HepG2 (cell line): ENCODE data around the gene MCF2L. TPM values are rescaled to one million over a fixed set of nuclear protein-coding genes. Genes with fewer than 3 reads are reported as not detected.

Experiments
- CBX2 ChIP-seq, 2 experiments: fragments of 200-600 bp in 1 of 2; sonication (generic); formaldehyde crosslinking in 1 of 2; IDR thresholded peaks; 2 replicates each; pipeline versions ENCODE4 v1.7.0 to v1.8.1; 2018 to 2022; ENCODE audit warnings: low read depth in 2 of 2, low read length in 1 of 2, mild to moderate bottlenecking in 1 of 2, missing genetic modification reagents in 1 of 2
- DNMT3B ChIP-seq: conservative IDR thresholded peaks from 2 replicates; pipeline ENCODE4 v1.6.1; 2016; ENCODE audit warnings: missing biosample characterization, control low read depth
- HDAC1 ChIP-seq: sonication (generic); formaldehyde crosslinking; IDR thresholded peaks from 2 replicates; pipeline ENCODE4 v1.5.1; 2020; ENCODE audit warnings: mild to moderate bottlenecking, missing genetic modification reagents
- KDM4B ChIP-seq: sonication (generic); formaldehyde crosslinking; IDR thresholded peaks from 2 replicates; pipeline ENCODE4 v1.4.0; 2020; ENCODE audit warnings: missing genetic modification reagents
- KLF6 ChIP-seq: IDR thresholded peaks from 2 replicates; pipeline ENCODE4 v1.8.0; 2016; ENCODE audit warnings: missing biosample characterization, missing genetic modification reagents
- RFXANK ChIP-seq: IDR thresholded peaks from 2 replicates; pipeline ENCODE4 v1.6.1; 2016
- TAF1 ChIP-seq: sonication (generic); formaldehyde crosslinking; IDR thresholded peaks from 2 replicates; pipeline ENCODE4 v1.4.0; 2020; ENCODE audit warnings: missing genetic modification reagents
- ZBTB1 ChIP-seq: sonication (generic); formaldehyde crosslinking; IDR thresholded peaks from 2 replicates; pipeline ENCODE4 v1.4.0; 2020; ENCODE audit warnings: missing genetic modification reagents, borderline replicate concordance
- ZNF292 ChIP-seq: sonication (generic); formaldehyde crosslinking; IDR thresholded peaks from 2 replicates; pipeline ENCODE4 v1.8.1; 2022; ENCODE audit warnings: mild to moderate bottlenecking, low read depth, missing genetic modification reagents, borderline replicate concordance
- ZNF451 ChIP-seq: sonication (generic); formaldehyde crosslinking; IDR thresholded peaks from 2 replicates; pipeline ENCODE4 v1.5.0; 2020; ENCODE audit warnings: mild to moderate bottlenecking, missing genetic modification reagents
- ZNF562 ChIP-seq: sonication (generic); formaldehyde crosslinking; IDR thresholded peaks from 2 replicates; pipeline ENCODE4 v1.8.0; 2022; ENCODE audit warnings: missing genetic modification reagents, borderline replicate concordance
- ZNF652 ChIP-seq: IDR thresholded peaks from 2 replicates; pipeline ENCODE4 v1.6.1; 2016; ENCODE audit warnings: low read depth, borderline replicate concordance
- ZSCAN12 ChIP-seq: sonication (generic); formaldehyde crosslinking; IDR thresholded peaks from 2 replicates; pipeline ENCODE4 v1.9.0; 2021; ENCODE audit warnings: mild to moderate bottlenecking, missing genetic modification reagents
- polyA plus RNA-seq, 8 experiments: library from polyadenylated mRNA; depleted of rRNA in 3 of 8; stranded (reverse) in 7 of 8; unstranded in 1 of 8; fragments of >200 nt; fragmentation: Illumina TruSeq in 4 of 8; extraction: Trizol in 4 of 8; gene quantifications; 2 replicates each; pipeline versions ENCODE4 v1.2.1 to v1.2.3, GENCODE V29; 2011 to 2016; ENCODE audit warnings: low read depth in 4 of 8, missing spikeins in 1 of 8, mixed read lengths in 1 of 8; ENCODE audit not compliant: insufficient read depth in 1 of 8
- total RNA-seq, 5 experiments: library from RNA; depleted of rRNA; stranded (reverse); fragments of >200 nt; fragmentation: Illumina TruSeq; extraction: Trizol; gene quantifications; 2 replicates each; pipeline ENCODE4 v1.2.3, GENCODE V29; 2016; ENCODE audit warnings: low read depth in 1 of 5
- TF ChIP-seq, protein P1 (sequence below): IDR thresholded peaks from 2 replicates; pipeline ENCODE4 v1.6.1; 2016; ENCODE audit warnings: low read depth
- TF ChIP-seq, protein P2 (sequence below): sonication (generic); formaldehyde crosslinking; IDR thresholded peaks from 2 replicates; pipeline ENCODE4 v1.5.1; 2020; ENCODE audit warnings: mild to moderate bottlenecking, missing genetic modification reagents, moderate library complexity
- TF ChIP-seq, protein P3 (sequence below): sonication (generic); formaldehyde crosslinking; IDR thresholded peaks from 2 replicates; pipeline ENCODE4 v1.9.0; 2022; ENCODE audit warnings: low read depth, missing genetic modification reagents
- TF ChIP-seq, protein P4 (sequence below): sonication (generic); formaldehyde crosslinking; IDR thresholded peaks from 2 replicates; pipeline ENCODE4 v1.5.0; 2020; ENCODE audit warnings: missing genetic modification reagents
- TF ChIP-seq, protein P5 (sequence below): sonication (generic); formaldehyde crosslinking; IDR thresholded peaks from 2 replicates; pipeline ENCODE4 v1.8.0; 2022; ENCODE audit warnings: low read depth, missing genetic modification reagents

MCF2L gene
- total and polyA plus RNA-seq, 2 of the 13 experiments (the other 11 are each of a cell fraction or from before 2014, with no cell fraction given), result 19.4 to 28.4 TPM

DNA sequence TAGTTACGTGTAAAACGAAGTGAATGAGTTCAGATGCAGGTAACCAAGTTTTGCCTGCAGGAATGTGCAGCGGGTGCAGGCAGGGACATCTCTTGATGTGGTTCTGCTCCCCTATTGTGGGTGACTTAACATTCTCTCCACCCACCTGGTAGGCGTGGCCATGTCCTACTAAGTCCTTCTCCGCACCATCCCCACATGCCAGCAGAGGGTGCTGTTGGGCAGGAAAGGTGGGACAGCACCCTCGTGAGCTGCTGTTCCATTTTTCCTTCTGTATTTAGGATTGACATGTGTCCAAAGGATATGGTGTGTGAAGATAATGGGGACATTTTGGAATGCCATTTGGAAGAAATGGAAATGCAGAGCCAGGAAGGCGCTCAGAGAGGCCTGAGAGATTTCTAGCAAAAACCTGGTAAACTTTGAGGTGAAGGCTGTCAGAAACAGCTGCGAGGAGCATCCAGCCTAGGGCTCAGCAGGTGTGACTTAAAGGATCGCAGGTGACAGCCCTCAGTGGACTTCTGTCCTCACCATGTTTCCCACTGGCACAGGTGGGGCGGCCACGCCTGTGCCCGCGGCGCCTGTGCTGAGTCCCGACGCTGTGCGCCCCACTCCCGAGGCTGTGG, 26.2 kb upstream of the MCF2L start (continued):
- TF ChIP-seq, protein P1, sequence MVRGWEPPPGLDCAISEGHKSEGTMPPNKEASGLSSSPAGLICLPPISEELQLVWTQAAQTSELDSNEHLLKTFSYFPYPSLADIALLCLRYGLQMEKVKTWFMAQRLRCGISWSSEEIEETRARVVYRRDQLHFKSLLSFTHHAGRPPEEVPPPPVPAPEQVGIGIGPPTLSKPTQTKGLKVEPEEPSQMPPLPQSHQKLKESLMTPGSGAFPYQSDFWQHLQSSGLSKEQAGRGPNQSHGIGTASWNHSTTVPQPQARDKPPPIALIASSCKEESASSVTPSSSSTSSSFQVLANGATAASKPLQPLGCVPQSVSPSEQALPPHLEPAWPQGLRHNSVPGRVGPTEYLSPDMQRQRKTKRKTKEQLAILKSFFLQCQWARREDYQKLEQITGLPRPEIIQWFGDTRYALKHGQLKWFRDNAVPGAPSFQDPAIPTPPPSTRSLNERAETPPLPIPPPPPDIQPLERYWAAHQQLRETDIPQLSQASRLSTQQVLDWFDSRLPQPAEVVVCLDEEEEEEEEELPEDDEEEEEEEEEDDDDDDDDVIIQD (CRISPR knock-in tag), result 0 out of 2 replicates have a peak, but pooled peaks have one; percentile 42
- TF ChIP-seq KLF6 (CRISPR knock-in tag) (no peak), ZNF562 (CRISPR knock-in tag) (no peak), RFXANK (CRISPR knock-in tag) (no peak), ZBTB1 (CRISPR knock-in tag) (no peak), HDAC1 (CRISPR knock-in tag) (peak; percentile 65), ZSCAN12 (CRISPR knock-in tag) (no peak), ZNF451 (CRISPR knock-in tag) (no peak), DNMT3B (CRISPR knock-in tag) (no peak), CBX2 (IDR thresholded peaks at IDR 0.05; ENCODE audit: low read depth, low read length) (no peak), CBX2 (CRISPR knock-in tag; IDR thresholded peaks at IDR 0.05; ENCODE audit: low read depth) (no peak), TAF1 (CRISPR knock-in tag) (no peak), ZNF292 (no peak), ZNF652 (CRISPR knock-in tag) (no peak), KDM4B (0 out of 2 replicates have a peak, but pooled peaks have one; percentile 31)
- TF ChIP-seq, protein P2, sequence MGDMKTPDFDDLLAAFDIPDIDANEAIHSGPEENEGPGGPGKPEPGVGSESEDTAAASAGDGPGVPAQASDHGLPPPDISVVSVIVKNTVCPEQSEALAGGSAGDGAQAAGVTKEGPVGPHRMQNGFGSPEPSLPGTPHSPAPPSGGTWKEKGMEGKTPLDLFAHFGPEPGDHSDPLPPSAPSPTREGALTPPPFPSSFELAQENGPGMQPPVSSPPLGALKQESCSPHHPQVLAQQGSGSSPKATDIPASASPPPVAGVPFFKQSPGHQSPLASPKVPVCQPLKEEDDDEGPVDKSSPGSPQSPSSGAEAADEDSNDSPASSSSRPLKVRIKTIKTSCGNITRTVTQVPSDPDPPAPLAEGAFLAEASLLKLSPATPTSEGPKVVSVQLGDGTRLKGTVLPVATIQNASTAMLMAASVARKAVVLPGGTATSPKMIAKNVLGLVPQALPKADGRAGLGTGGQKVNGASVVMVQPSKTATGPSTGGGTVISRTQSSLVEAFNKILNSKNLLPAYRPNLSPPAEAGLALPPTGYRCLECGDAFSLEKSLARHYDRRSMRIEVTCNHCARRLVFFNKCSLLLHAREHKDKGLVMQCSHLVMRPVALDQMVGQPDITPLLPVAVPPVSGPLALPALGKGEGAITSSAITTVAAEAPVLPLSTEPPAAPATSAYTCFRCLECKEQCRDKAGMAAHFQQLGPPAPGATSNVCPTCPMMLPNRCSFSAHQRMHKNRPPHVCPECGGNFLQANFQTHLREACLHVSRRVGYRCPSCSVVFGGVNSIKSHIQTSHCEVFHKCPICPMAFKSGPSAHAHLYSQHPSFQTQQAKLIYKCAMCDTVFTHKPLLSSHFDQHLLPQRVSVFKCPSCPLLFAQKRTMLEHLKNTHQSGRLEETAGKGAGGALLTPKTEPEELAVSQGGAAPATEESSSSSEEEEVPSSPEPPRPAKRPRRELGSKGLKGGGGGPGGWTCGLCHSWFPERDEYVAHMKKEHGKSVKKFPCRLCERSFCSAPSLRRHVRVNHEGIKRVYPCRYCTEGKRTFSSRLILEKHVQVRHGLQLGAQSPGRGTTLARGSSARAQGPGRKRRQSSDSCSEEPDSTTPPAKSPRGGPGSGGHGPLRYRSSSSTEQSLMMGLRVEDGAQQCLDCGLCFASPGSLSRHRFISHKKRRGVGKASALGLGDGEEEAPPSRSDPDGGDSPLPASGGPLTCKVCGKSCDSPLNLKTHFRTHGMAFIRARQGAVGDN, result no peak; the same call in 1 of the 2 replicates
- TF ChIP-seq, protein P3, sequence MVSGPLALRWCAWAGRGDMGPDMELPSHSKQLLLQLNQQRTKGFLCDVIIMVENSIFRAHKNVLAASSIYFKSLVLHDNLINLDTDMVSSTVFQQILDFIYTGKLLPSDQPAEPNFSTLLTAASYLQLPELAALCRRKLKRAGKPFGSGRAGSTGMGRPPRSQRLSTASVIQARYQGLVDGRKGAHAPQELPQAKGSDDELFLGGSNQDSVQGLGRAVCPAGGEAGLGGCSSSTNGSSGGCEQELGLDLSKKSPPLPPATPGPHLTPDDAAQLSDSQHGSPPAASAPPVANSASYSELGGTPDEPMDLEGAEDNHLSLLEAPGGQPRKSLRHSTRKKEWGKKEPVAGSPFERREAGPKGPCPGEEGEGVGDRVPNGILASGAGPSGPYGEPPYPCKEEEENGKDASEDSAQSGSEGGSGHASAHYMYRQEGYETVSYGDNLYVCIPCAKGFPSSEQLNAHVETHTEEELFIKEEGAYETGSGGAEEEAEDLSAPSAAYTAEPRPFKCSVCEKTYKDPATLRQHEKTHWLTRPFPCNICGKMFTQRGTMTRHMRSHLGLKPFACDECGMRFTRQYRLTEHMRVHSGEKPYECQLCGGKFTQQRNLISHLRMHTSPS, result no peak
- TF ChIP-seq, protein P4, sequence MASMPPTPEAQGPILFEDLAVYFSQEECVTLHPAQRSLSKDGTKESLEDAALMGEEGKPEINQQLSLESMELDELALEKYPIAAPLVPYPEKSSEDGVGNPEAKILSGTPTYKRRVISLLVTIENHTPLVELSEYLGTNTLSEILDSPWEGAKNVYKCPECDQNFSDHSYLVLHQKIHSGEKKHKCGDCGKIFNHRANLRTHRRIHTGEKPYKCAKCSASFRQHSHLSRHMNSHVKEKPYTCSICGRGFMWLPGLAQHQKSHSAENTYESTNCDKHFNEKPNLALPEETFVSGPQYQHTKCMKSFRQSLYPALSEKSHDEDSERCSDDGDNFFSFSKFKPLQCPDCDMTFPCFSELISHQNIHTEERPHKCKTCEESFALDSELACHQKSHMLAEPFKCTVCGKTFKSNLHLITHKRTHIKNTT (CRISPR knock-in tag), result no peak
- TF ChIP-seq, protein P5, sequence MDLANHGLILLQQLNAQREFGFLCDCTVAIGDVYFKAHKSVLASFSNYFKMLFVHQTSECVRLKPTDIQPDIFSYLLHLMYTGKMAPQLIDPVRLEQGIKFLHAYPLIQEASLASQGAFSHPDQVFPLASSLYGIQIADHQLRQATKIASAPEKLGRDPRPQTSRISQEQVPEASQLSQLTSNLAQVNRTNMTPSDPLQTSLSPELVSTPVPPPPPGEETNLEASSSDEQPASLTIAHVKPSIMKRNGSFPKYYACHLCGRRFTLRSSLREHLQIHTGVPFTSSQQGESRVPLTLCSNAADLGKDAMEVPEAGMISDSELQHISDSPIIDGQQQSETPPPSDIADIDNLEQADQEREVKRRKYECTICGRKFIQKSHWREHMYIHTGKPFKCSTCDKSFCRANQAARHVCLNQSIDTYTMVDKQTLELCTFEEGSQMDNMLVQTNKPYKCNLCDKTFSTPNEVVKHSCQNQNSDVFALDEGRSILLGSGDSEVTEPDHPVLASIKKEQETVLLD, result no peak
